ENCODE data around the gene TUB. TPM values are rescaled to one million over a fixed set of nuclear protein-coding genes. Genes with fewer than 3 reads are reported as not detected.

Gene TUB
- total and polyA plus RNA-seq, 2 of the 13 experiments (the other 11 are each of a cell fraction or from before 2014, with no cell fraction given) = 4.3 to 5.6 TPM

DNA sequence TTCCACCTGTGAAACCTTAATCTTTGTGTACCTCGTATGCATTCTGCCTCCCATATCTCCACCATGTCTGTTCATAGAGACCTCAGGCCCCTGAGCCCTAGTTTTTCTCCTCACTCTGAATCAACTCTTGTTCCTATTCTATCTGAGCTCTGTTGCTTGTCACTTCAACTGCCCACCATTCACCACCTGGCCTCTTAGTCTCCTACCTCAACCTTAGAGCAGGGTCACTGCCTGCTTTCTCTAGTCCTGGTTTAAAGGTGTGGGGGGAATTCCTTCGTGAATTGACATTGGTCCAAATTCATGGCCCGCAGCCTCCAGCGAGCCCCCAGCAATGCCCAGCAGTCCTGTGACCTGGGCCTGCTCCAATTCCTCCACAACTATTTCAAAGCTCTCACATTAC, 39.4 kb upstream of the TUB start (continued):
- no peak for TF ChIP-seq ZNF142 (CRISPR knock-in tag; IDR thresholded peaks at IDR 0.05)
- TF ChIP-seq, protein P1, sequence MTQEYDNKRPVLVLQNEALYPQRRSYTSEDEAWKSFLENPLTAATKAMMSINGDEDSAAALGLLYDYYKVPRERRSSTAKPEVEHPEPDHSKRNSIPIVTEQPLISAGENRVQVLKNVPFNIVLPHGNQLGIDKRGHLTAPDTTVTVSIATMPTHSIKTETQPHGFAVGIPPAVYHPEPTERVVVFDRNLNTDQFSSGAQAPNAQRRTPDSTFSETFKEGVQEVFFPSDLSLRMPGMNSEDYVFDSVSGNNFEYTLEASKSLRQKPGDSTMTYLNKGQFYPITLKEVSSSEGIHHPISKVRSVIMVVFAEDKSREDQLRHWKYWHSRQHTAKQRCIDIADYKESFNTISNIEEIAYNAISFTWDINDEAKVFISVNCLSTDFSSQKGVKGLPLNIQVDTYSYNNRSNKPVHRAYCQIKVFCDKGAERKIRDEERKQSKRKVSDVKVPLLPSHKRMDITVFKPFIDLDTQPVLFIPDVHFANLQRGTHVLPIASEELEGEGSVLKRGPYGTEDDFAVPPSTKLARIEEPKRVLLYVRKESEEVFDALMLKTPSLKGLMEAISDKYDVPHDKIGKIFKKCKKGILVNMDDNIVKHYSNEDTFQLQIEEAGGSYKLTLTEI (CRISPR knock-in tag; conservative IDR thresholded peaks at IDR 0.05) = no peak

- no peak for TF ChIP-seq ZNF644 (CRISPR knock-in tag; IDR thresholded peaks at IDR 0.05; ENCODE audit: low read depth)
- TF ChIP-seq ARID2 (CRISPR knock-in tag; IDR thresholded peaks at IDR 0.05; ENCODE audit: borderline replicate concordance) = no peak
- TF ChIP-seq, protein P2, sequence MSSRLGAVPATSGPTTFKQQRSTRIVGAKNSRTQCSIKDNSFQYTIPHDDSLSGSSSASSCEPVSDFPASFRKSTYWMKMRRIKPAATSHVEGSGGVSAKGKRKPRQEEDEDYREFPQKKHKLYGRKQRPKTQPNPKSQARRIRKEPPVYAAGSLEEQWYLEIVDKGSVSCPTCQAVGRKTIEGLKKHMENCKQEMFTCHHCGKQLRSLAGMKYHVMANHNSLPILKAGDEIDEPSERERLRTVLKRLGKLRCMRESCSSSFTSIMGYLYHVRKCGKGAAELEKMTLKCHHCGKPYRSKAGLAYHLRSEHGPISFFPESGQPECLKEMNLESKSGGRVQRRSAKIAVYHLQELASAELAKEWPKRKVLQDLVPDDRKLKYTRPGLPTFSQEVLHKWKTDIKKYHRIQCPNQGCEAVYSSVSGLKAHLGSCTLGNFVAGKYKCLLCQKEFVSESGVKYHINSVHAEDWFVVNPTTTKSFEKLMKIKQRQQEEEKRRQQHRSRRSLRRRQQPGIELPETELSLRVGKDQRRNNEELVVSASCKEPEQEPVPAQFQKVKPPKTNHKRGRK (CRISPR knock-in tag; IDR thresholded peaks at IDR 0.05) = no peak
- no peak for TF ChIP-seq ZNF441 (CRISPR knock-in tag; IDR thresholded peaks at IDR 0.05; ENCODE audit: borderline replicate concordance)
- H2AFZ ChIP-seq (ENCODE audit: low read length) = no peak overlapping the region
- intact Hi-C loops (cut with micrococcal nuclease; ENCODE audit: unreplicated experiment) = no loop called here
- no peak overlapping the region for H3K27ac ChIP-seq (ENCODE audit: extremely low read length, insufficient read depth, low read length)
- H3K36me3 ChIP-seq (replicated peaks in 1 of 2; ENCODE audit: control insufficient read depth in 1 of 2, insufficient read depth in 2 of 2, low read length in 2 of 2) = no peaks in the 10 kb centered on the region
- ATAC-seq (no peak), DNase-seq (ENCODE audit: low spot score) (no peak), FAIRE-seq (no peak)
- H3K9ac ChIP-seq (ENCODE audit: insufficient read depth, low read depth, low read length) = no peak overlapping the region
- H3K4me1 ChIP-seq (ENCODE audit: insufficient read depth, low read length) = no peaks in the 10 kb centered on the region
- CTCF ChIA-PET (ENCODE audit: low intra/inter-chr PET ratio, low total read pairs) = no interaction called here
- no peak overlapping the region for H3K4me2 ChIP-seq (ENCODE audit: low read depth, low read length)
- 2% methylated on average over 2 of the region's 2 CpGs for WGBS (ENCODE audit: low lambda C conversion rate)
- in situ Hi-C loops (cut with HindIII; ENCODE audit: extremely low pct_ligation_motif_present, low pct_unique_long_range_greater_than_20kb) = no loop called here
- H4K20me1 ChIP-seq (ENCODE audit: insufficient read depth, low read length) = no peaks in the 10 kb centered on the region
- BruUV-seq (replicated peaks) = no TSS peak
- H3K79me2 ChIP-seq (ENCODE audit: insufficient read depth, low read length) = no peaks in the 10 kb centered on the region
- no peak overlapping the region for H3K4me3 ChIP-seq (replicated peaks in 1 of 3; ENCODE audit: insufficient read depth in 1 of 3, low read depth in 2 of 3, low read length in 3 of 3)
- POLR2A ChIA-PET = no interaction called here
- H3K9me3 ChIP-seq (ENCODE audit: low read length) = no peaks in the 10 kb centered on the region
- no peaks in the 10 kb centered on the region; a peak in 1 of 5 replicates for H3K27me3 ChIP-seq (ENCODE audit: control insufficient read depth in 1 of 2, insufficient read depth in 2 of 2, low read length in 2 of 2)
Observed at GRCh38 chr11:8043756-8044155, 37.3 kb upstream of the TUB start.

Measured in HepG2 (cell line).